GM19043 (cell line): ENCODE results near the gene APELA.
"Not testable (repeated sequence)": the region's sequence is repeated elsewhere in the genome, so short reads cannot be mapped to it uniquely, and the experiment has no call there.

Experiments used
- ATAC-seq: cut with Tn5 transposase; IDR thresholded peaks from one replicate; pipeline ENCODE4 v1.9.1; 2021; ENCODE audit warnings: low read depth; ENCODE audit not compliant: unreplicated experiment

APELA gene

DNA sequence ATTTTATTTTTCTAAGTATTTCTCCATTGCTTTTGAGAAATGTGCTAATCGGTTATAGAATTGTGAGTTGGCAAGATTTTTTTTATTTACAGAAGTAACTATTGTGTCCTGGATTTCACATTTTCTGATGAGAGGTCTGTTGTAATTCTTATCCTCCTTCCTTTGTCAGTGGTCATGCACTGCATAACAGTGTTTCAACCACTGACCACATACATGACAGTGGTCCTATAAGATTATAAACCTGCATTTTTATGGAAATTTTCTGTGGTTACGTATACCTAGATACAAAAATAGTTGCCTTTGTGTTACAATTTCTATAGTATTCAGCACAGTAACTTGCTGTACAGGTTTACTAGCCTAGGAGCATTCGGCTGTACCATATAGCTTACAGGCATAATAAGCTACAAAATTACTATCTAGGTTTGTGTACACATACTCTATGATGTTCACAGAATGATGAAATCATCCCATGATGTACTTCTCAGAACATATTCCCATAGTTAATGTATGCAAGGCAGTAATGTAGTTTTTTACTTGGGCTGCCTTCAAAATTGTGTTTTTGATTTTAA lies 47.8 kb downstream of the APELA start:
- ATAC-seq, result peak; percentile 54

- no peak for ATAC-seq
Observed at GRCh38 chr4:164926301-164926700, 49.3 kb downstream of the APELA start.

DNA sequence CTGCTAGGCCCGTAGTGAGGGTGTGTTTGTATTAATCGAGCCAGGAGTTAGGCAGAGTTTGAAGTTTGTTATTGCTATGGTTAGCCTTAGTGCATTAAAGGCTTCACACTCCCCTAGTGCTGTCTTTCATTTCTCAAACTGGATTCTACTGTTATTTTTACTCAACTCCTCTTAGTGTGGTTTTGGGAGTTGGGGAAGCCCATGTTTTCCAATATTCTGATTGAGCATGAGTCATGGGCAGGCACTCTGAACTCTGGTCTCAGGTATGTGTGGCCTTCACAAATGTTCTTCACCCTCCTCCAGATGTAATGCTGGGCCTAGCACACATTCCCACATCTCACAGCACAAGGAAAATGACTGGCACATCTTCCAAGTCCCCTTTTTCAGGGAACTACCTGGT lies 50.1 kb downstream of the APELA start:
- ATAC-seq, result not testable (repeated sequence)

DNA sequence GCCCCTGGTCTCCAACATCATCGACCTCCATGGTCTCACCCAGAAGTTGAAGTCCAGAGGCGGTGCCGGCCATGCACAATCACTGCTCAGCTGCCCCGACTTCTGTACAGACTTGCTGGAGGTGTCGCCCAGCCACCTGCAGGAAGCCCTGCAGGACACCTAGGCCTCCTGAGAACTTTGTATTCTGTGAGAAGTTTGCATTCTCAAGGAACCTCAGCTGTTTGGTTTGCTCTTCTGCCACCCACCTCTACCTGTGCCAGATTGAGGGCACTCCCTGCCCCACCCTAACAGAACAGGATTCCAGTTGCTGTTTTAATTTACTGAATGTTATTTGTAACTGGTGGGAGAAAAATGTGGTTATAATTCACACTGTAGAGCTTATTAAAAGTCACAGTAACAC lies 53.7 kb downstream of the APELA start:
- ATAC-seq, result no peak

- ATAC-seq, result no peak
Observed at GRCh38 chr4:164931551-164932324, 54.8 kb downstream of the APELA start.

GRCh38 chr4:164933244-164933643 lies 56.3 kb downstream of the APELA start:
- ATAC-seq, result no peak

- ATAC-seq, result peak; percentile 57
Observed at GRCh38 chr4:164935363-164935762, 58.4 kb downstream of the APELA start.

- ATAC-seq, result peak; percentile 46
Observed at GRCh38 chr4:164935865-164936606, 59.1 kb downstream of the APELA start.

GRCh38 chr4:164937576-164938270 lies 60.7 kb downstream of the APELA start:
- peak; percentile 39 for ATAC-seq

- no peak for ATAC-seq
Observed at GRCh38 chr4:164943192-164943591, 66.2 kb downstream of the APELA start.

DNA sequence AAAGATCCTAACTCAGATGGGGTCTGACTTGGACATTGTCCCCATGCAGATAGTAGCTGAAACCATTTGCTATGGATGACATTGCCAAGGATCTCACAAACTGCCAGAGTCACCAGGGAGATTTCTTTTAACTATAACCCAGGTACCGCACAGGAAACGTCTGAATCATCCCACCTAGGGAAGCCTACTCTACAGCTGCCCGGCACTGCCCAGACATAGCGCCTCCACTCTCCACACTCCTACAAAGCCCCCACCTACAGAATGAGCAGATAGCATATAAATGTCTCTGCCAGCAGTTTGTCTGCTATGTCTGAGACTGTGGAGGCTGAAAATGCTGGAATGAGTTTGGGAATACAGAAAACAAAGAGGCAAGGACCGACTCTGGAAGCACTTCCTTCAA lies 68.2 kb downstream of the APELA start:
- no peak for ATAC-seq

DNA sequence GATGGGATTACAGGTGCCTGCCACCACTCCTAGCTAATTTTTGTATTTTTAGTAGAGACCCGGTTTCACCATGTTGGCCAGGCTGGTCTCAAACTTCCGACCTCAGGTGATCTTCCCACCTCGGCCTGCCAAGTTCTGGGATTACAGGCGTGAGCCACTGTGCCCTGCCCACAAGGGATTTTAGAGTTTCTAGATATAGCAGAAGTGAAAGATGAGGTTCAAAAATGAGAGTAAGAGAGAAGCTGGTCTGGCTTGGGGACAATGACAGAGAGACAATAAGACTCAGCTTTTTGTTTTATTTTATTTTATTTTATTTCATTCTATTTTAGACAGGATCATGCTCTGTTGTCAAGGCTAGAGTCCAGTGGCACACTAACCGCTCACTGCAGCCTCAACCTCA lies 69.8 kb downstream of the APELA start:
- no peak for ATAC-seq
